HG03060 (cell line): Measurements from ENCODE around the gene BMP2K.
A peak's percentile ranks its signal among the peaks of the same experiment; 100 is the strongest.
"Not testable (repeated sequence)": the region's sequence is repeated elsewhere in the genome, so short reads cannot be mapped to it uniquely, and the experiment has no call there.

Source experiments
- ATAC-seq: cut with Tn5 transposase; IDR thresholded peaks from one replicate; pipeline ENCODE4 v1.9.1; 2021; ENCODE audit warnings: low read depth, moderate number of reproducible peaks; ENCODE audit not compliant: unreplicated experiment

BMP2K gene

DNA sequence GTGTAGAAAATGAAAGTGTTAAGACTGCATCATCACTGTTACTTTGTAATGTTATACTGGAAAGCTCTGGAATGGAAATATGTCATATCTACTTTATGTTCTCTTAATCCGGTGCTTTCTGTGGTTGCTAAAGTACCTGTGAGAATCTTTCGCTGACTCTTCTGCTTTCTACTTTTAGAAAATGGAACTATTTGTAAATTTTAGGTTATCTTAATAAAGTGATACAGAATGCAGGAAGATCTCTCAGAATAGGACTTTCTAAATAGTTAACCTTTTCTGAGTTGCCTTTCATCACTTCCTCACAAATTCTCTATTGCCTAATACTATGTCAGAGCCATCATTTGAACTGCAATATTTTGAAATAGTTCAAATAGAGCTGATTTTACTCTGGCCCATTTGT, 69.3 kb downstream of the BMP2K start:
- ATAC-seq = peak; percentile 50

DNA sequence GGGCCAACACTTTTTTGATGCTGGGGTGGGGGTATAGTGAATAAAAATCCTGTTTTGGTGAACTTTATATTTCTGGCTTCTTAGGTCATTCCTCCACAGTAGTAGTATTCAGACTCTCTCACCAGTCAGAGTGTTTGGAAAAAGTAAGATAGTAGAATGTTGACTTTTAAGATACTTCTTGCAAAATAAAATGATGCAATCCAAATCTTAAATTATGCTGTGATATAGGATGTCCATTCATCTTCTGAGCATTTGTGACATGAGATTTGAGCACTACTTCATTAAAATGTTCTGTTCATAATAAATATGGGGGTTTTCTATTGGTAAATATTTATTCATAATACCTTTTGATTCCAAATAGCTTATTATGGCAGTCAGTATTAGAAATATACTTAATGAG, 70.1 kb downstream of the BMP2K start:
- no peak for ATAC-seq

DNA sequence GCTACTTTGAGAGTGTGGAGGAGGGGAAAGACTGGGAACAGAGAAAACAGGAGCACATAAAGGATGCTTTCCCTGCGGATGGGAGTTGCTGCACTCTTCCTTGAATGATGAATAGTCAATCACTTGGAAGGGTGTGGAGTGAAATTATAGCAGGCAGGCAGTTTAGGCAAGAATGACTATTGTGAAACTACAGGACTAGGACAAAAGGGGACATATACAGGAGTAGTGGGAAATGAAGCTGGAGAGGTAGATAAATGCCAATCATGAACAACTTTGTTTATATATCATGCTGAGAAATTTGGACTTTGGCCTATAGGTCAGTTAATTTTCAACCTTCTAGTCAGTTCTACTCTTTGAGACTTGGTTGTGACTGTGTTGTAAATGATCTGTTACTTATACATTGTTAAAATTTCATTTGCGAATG, 86.2 kb downstream of the BMP2K start:
- ATAC-seq = no peak

DNA sequence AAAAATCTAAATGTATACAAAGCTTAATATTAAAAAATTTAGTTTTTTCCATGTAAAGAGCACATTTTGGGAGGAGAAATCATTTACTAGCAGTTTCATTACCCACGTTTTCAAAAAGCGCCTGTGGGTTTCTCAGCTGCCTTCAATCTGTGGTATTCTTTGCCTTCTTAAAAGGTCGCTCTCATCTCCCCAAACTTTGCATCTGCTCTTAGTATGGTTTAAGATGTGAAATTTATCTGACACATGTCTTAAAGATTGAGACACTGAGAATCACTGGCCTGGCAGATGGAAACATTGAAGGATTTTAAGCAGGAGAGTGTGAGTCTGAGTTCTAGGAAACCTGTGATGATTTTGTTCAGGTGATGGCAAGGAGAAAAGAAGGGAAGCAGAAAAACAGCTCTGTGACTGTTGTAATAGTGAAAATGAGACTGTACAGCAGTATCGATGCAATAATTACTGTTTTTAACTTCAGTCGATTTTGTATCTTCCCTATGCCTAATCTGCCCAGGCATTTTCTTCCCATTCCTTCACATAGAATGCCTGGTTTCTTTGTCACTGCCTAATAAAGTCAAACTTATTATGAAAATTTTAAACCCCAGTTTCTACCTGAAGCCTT, 87.2 kb downstream of the BMP2K start:
- ATAC-seq = no peak

DNA sequence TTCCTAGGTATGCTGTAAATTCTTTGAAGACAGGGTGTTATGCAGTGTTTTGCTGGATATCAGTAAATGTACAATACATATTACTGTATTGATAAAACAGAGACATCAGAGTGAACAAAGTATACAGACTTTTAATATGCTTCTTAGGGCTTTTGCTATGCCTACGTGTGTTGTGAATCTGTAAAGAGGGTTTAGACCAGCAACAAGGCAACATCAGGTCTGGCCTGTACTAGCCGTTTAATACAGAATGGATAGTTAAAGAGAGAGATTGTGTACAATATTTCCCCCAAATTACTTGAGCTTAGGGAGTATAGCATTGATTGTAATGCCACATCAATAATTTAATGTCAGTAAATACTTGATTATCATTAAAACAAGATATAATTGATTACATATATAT, 87.8 kb downstream of the BMP2K start:
- no peak for ATAC-seq

DNA sequence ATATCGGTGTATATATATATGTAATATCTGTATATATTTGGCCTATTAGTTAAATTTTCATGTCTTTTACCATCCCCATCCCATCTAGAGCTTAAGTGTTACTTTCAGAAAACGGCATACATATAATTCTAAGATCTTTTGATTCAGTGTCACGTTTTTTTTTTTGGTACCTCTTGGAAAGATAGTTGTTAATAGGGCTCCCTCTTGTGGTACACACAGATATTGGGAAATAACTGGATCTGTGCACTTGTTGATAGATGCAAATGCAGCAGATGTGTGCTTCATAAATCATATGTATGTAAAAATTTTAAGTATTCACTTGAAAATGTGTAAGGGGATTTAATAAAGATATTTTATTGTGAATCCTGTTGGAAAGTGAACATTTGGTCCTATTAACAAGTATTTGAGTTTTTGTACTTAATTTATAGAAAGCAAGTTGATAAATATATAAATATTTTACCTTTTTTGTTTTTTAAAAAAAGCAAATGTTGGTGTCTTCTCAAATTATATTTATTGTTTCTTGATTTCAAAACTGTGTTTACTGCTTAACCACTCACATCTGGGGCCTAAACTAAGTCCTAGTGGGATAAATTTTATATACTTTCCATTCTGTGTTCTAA, 88.4 kb downstream of the BMP2K start:
- no peak for ATAC-seq

DNA sequence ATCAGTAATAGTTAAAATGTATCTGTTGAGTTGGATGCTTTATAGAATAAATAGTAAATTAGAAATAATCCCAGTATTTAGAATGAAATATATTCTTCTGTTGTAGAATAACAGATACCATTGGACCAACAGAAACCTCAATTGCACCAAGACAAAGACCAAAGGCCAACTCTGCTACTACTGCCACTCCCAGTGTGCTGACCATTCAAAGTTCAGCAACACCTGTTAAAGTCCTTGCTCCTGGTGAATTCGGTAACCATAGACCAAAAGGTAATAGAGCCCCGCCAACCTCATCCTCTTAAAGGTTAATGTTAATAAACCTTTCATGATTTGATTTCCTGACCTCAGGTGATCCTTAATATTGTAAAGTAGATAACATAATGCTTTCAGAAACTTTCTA, 89.3 kb downstream of the BMP2K start:
- no peak for ATAC-seq

DNA sequence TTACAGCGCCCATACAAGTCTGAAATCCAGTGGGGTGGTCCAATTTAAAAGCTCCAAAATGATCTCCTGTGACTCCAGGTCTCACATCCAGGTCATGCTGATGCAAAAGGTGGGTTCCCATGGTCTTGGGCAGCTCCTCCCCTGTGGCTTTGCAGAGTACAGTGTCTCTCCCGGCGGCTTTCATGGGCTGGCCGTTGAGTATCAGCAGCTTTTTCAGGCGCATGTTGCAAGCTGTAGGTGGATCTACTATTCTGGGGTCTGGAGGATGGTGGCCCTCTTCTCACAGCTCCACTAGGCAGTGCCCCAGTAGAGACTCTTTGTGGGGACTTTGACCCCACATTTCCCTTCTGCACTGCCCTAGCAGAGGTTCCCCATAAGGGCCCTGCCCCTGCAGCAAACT, 92.6 kb downstream of the BMP2K start:
- ATAC-seq = not testable (repeated sequence)

DNA sequence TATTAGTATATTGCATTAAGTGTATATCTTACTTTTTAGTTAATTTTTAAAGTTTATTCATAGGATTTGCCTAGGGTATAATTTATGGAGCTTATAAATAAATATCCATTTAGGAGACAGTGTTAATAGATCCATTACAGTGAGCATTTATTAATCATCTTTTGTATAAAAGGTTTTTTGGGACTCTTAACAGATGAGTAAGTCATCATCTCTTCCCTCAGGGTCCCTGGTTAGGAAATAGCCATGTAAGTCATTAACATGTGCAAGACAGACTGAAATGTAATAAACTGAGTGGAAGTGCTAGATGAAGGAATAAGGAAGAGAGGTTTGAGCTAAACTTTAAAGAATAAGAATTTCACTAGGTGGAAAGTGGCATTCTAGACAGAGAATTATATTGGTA, 93.9 kb downstream of the BMP2K start:
- no peak for ATAC-seq

DNA sequence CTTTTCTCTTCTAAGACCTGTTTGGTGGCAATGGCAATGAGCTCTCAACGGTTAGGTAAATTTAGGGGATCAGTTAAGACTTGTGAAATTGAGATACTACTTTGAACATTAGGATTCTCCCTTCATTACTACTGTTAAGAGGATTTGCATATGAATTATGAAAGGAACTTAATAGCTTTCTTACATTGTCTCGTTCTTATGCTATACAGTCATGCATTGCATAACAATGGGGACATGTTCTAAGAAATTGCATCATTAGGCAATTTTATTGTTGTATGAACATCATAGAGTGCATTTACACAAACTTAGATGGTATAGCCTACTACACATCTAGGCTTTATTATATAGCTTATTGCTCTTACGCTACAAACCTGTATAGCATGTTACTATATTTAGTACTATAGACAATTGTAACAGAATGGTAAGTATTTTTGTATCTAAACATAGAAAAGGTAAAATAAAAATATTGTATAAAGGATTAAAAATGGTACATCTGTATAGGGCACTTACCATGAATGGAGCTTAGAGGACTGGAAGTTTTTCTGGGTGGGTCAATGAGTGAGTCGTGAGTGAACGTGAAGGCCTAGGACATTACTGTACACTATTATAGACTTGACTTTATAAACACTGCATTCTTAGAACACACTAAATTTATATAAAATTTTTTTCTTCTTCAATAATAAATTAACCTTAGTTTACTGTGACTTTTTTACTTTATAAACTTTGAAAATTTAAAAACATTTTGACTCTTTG, 100.6 kb downstream of the BMP2K start:
- ATAC-seq = no peak

DNA sequence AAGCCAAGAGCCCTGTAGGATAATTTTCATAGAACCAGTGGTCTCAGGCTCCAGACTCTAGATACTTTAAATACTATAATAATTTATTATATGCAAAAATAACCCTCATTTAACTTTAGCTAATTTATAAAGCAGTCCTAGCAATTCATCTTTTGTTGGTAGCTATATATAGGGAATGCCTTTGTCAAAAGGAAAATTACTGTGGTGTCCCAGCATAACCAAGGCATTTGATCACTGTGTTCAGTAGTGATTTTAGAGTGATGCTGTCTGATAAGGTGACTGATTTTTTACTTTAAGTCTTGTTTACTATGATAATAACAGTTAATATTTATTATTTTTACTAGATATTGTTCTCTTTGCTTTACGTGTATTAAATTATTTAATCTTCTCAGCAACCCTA, 101.9 kb downstream of the BMP2K start:
- no peak for ATAC-seq

DNA sequence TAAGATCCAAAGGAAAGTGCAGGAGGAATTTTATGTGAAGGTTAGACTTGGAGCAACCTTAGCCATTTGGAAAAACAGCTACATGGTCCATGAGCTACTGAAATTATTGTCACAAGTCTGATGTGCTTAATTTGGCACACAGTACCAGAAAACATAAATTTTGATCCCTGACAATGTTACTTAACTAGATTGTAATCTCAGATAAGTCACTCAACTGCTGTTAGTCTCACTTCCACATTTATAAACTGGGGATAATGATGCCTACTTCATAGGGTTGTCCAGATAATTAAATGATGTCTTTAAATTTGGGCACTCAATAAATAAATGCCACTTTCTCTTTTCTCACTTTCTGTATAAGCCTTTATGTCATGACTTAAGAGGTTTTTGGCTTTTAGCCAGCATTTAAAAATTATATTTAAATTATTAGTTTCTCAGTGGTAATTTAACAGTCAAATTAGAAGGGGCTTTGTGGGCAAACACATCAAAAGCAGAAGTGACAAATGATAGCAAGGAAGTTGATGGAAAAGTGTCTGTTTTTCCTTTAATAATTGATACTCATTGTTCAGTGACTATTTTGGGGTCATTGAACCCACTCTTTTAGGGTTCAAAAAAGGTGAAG, 104.8 kb downstream of the BMP2K start:
- ATAC-seq = no peak

DNA sequence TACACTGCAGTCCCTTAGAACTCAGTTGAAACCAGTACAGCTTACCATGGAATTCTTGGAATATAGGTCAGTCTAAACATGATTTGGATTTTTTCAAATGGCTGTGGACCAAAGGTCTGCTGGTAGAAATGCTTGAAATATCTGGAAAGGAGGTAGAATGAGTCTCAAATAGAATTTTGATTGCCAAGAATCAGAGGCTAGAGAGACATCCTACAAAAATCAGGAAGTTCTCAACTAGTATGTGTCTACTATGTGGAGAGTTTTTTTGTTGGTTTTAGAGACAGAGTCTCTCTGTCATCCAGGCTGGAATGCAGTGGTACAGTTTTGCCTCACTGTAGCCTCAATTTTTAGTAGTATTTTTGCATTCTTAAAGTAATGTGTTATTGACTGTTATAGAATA, 109.4 kb downstream of the BMP2K start:
- ATAC-seq = no peak

DNA sequence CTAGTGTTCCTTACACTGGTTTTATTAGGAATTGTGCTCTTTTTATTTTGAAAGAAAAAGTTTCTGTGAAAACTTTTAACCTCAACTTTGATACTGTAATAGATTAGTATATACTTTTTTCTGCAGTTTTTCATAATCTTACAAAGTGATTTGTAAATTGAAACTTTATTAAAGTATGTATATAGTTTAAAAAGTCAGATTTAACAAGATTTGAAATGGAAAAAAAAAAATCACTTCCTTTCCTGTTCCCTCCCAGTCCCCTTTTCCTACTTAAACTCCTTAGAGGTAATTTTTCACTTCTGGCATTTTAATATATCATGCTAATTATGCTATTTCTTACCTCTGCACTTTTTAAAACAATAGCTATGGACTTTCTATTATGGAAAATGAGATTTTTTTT, 113.8 kb downstream of the BMP2K start:
- ATAC-seq = no peak

DNA sequence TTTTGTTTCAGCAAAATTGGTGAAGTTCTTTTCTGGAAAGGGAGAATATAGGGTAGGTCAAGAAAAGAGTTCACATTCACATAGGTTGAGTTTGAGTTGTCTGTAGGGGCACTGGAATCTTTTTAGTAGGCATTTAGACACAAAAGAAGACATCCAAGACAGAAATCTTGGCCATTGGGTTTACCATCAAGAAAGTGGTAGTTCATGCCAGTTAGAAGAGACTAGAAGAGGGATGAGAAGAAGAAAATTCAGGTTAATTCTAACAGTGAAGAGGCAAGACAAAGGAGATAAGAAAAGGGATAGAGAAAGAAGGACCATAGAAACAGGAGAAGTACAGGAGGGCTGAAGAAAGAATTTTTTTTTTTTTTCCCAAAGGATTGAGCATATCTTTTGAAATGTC, 123.2 kb downstream of the BMP2K start:
- ATAC-seq = no peak

DNA sequence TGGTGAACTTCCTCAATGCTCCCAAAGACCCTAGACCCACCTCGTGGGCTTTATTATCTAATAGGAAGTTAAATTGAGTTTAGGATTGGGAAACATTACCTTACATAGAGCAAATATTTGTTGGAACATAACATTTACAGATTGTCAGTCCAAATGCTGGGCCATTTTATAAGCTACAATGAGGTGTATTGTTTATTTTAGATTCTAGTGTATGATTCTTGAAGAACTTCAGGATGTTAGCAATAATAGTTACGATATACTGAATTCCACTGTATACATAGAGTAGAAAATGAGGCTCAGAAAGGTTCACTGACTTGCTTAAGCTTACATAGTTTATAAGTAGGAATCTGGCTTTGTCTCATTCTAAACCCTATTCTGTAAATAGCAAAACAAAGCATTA, 125.7 kb downstream of the BMP2K start:
- ATAC-seq = no peak

DNA sequence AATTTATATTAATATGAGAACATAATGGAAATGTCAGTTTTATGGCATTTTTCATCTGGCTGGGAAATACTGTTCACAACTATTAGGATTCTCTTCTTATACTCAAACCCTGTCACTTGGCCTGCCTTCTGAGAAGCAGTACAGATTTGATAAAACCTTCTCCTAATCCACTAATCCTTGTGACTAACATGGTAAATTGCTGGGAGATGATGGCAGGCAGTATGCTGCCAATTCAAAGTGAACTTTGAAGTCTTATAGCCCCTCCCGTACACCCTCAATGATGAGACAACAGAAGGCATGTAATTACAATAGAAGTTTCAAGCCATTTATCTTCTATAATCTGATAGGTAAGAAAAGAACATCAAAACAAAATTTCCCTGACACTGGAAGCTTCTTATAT, 126.1 kb downstream of the BMP2K start:
- ATAC-seq = no peak

DNA sequence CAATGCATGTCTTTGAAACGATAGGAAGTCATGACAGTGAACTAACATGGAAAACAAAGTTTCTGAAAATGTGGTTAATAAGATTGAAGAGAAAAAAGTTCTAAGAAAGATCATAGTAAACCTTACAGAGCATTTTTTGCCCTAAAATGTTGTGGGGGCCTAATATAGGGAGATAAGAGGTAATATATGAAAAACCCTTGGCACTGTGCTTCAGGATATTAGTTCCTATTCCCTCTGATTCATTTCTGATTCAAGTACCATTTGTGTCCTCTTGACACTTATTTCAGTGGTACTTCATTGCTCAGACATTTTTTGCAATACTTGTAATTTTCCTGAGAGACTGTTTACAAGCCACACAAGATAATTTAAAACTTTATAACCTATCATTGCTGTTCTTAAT, 128.0 kb downstream of the BMP2K start:
- no peak for ATAC-seq

DNA sequence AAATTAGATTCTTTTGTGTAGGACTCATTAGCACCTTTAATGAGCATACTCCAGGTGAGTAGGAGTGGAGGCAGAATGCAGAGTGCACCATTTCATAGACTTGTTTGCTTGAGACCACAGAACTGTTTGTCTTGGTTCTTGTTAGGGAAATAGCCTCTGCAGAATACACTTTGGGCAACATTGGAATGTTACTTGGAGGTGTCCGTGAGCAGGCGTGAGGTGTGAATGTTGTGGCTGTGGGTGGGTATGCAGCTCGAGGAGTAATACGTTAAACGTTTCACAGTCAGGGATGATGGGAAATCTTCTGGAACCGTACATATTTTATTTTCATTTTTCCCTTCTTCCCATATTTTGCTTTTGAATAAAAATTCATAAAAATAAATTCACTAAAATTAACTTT, 131.5 kb downstream of the BMP2K start:
- ATAC-seq = no peak

DNA sequence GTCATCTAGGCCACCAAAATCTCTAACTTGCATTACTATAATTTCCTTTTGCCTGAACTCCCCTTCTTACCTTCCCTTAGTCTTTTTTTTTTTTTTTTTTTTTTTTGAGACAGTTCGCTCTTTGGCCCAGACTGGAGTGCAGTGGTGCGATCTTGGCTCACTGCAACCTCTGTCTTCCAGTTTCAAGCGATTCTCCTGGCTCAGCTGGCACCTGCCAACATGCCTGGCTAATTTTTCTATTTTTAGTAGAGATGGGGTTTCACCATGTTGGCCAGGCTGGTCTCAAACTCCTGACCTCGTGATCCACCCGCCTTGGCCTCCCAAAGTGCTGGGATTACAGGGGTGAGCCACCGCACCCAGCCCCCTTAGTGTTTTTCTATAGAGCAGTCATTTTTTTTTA, 132.8 kb downstream of the BMP2K start:
- not testable (repeated sequence) for ATAC-seq

DNA sequence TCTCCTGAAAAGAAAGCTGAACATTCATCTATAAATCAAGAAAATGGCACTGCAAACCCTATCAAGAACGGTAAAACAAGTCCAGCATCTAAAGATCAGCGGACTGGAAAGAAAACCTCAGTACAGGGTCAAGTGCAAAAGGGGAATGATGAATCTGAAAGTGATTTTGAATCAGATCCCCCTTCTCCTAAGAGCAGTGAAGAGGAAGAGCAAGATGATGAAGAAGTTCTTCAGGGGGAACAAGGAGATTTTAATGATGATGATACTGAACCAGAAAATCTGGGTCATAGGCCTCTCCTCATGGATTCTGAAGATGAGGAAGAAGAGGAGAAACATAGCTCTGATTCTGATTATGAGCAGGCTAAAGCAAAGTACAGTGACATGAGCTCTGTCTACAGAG, 134.5 kb downstream of the BMP2K start:
- ATAC-seq = no peak

DNA sequence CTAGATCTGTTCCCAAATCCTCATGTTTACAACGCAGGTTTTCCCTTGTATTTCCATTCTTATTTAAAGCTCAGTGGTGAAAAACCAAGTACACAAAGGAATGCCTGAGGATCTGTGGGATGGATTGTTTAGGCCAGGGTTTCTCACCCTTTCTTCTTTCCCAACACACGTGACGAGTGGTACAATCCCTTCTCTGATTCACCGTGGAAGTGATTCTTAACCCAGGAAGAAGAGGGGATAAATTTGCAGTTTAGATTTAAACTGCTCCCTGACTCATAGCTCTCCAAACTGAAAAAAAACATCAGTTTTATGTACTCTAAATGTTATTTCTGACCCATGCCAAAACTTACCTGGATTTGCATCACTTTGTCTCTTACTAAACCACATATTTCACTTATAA, 146.1 kb downstream of the BMP2K start:
- no peak for ATAC-seq
